GM21786 (cell line): ENCODE measurements around the gene OBP2B.
"Not testable (repeated sequence)": the region's sequence is repeated elsewhere in the genome, so short reads cannot be mapped to it uniquely, and the experiment has no call there.

Experiments
- ATAC-seq: cut with Tn5 transposase; IDR thresholded peaks from one replicate; pipeline ENCODE4 v1.9.1; 2021; ENCODE audit not compliant: unreplicated experiment

OBP2B gene, protein sequence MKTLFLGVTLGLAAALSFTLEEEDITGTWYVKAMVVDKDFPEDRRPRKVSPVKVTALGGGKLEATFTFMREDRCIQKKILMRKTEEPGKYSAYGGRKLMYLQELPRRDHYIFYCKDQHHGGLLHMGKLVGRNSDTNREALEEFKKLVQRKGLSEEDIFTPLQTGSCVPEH

DNA sequence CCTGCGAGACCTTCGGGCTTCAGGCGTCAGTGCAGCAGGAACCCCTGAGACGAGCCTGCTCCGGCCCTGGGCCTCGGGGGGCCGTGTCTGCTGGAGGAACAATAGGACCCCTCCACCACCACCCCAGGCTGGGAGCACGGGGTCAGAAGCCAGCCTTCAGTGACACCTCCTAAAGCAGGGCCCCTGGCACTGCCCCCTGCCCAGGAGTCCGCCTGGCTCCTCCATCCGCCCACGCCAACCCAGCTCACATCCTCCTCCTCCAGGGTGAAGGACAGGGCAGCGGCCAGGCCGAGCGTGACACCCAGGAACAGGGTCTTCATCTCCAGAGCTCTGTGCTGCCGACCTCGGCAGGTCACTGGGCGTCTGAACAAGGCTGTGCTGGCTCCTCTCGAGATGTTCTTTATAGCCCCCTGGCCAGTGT lies at the start of gene OBP2B:
Gene OBP2B (minus strand): TSS at position 371 of the 421 bp plus-strand sequence. CDS start 51 bp downstream, at position 320.
- not testable (repeated sequence) for ATAC-seq

DNA sequence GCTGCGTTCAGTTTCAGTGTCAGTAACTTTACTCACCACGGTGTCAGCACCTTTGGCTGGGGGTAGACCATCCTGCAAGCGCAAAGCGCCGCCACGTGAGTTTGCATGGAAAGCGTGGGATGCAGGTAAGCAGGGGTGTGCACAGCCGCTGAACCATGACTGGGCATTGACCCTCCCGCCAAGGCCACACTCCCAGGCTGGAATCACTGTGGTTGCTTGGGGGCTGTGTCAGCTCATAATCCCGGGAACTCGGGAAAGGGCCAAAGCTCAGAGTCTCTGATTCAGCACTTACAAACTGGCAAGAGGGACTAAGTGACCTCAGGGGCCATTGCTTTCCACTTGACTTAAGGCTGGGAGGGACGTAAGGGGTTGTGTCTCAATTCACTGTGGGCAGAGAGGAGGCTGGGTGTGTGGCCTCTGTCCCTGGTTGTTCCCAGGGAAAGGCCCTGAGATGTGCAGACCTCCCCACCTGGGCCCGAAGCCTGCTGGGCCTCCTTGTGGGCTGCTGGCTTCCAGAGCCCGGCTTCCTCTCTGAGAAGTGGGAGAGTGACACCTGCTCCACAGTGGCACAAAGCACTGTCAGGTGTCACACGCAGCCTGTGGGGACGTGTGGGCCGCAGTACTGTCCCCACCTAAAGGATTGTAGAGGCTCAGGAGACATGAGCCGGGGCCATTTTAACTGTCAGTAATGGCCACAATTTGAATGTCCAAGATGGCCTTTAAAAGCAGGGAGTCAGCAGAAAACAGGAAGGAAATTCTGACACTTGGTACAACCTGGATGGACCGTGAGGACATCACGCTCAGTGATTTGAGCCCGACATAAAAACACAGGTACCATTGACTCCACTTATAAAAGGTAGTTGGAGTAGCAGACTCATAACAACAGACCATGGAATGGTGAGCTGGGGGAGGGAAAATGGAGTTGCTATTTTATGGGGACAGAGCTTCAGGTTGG lies 49.3 kb upstream of the OBP2B start:
- ATAC-seq = no peak

- no peak for ATAC-seq
Observed at GRCh38 chr9:133257465-133257956, 48.5 kb upstream of the OBP2B start.

GRCh38 chr9:133256686-133257091 lies 47.6 kb upstream of the OBP2B start:
- no peak for ATAC-seq

DNA sequence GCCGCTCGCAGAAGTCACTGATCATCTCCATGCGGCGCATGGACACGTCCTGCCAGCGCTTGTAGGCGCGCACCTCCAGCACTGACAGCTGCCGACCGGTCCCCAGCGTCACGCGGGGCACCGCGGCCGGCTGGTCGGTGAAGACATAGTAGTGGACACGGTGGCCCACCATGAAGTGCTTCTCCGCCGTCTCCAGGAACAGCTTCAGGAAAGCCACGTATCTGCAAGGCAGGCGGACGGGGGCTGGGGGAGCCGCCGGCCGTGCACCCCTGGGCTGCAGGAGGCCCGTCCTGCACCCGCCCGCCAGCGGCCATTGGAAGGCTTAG lies 47.0 kb upstream of the OBP2B start:
- no peak for ATAC-seq

GRCh38 chr9:133255371-133256135 lies 46.5 kb upstream of the OBP2B start:
- ATAC-seq = no peak

GRCh38 chr9:133254471-133254870 lies 45.4 kb upstream of the OBP2B start:
- no peak for ATAC-seq

GRCh38 chr9:133253268-133253667 lies 44.2 kb upstream of the OBP2B start:
- ATAC-seq = no peak

DNA sequence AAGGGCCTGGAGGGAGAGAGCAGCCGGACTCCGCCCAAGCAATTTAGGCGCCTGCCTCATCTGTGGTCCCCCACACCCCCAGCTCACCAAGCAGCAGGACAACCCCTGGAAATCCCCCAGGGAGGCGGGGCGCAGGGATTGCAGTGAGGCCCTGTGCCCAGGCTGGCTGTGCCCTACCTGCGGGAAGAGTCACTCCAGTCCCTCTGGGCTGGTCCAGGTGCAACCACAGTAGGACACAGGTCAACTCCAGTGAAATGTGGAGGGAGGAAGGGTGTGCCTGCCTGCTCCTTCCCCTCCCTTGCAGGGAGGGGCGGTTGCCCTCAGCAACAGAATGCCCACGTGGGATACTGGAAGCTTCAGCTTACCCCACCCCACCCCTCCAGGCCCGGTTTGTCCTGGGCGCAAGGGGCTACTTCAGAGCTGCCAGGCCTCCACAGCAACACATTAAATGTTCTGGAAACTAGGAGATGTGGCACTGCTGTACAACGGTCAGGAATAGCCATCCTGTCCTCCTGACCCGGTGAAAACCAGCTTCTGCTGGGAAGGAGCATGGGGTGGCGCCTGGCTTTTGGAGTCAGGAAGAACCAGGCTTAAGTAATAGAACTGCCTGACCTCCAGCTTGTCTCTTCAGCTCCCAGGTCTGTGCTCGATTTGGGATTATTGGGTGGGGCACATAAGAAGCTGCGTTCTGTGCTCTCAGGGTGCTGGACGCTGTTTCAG lies 43.4 kb upstream of the OBP2B start:
- no peak for ATAC-seq

GRCh38 chr9:133251773-133252172 lies 42.7 kb upstream of the OBP2B start:
- no peak for ATAC-seq

GRCh38 chr9:133251221-133251620 lies 42.2 kb upstream of the OBP2B start:
- ATAC-seq = not testable (repeated sequence)

DNA sequence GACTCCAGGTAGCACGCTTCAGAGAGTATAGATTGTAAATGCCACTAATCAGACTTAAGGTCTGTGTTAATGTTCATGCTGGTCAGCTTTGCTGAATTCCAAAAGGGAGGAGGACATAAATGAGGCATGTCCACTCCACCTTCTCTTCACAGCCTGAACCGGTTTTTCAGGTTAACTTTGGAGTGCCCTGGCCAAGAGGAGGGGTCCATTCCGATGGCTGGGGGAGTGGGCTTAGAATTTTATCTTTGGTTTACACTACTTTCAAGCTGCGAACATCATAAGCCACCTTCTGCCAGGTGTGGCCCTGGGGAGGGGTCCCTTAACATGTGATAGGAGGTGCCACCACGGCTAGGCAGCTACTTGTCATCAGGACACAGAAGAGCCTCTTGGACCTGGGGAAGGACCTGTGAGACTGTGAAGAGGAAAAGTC lies 41.7 kb upstream of the OBP2B start:
- no peak for ATAC-seq

GRCh38 chr9:133249337-133249736 lies 40.3 kb upstream of the OBP2B start:
- ATAC-seq = no peak

DNA sequence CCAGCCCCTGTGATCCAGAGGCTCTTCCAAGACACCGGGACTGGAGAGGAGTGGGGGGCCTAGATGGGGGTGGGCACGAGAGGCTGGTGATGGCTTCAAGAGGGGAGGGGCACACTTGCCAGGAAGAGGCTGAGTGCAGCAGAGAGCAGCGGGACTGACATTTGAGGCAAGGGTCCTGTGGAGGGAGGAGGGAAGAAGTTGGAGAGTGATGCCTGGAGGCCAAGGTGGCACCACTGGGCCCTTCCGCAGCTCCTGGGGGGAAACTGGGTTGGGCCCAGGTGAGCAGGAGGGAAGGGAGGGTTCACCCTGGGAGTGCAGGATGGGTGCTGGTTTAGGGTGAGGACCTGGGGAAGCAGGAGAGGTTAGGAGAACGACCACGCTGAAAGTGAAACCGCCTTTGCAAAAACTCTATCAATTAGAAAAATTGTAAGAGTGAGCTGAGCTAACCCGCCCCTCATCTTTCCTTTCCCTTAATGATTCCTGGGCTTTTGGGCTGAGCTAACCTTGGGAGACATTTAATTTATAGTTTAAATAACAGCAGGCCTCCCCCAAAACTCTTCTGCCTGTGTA lies 39.8 kb upstream of the OBP2B start:
- ATAC-seq = no peak

- ATAC-seq = no peak
Observed at GRCh38 chr9:133247632-133248031, 38.6 kb upstream of the OBP2B start.

GRCh38 chr9:133246991-133247390 lies 37.9 kb upstream of the OBP2B start:
- ATAC-seq = no peak

GRCh38 chr9:133246562-133246961 lies 37.5 kb upstream of the OBP2B start:
- no peak for ATAC-seq

DNA sequence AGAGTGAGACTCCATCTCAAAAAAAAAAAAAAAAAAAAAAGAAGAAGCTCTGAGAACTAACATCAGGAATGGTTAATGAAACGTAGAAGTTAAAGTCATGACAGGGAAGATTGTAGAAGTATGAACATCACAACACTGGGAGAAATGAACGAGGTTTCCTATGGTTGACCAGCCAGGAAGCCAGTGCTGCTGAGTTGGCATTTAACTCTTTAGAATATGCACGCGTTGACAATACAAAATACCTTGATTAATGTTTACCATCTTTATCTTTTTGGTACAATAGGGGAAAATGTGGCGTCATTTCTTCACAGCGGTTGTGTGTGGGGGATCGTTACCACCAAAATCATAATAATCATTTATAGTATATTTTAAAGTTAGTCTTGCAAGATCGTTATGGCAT lies 33.9 kb upstream of the OBP2B start:
- no peak for ATAC-seq

GRCh38 chr9:133242241-133242640 lies 33.2 kb upstream of the OBP2B start:
- no peak for ATAC-seq

- no peak for ATAC-seq
Observed at GRCh38 chr9:133239533-133240090, 30.6 kb upstream of the OBP2B start.
